NCI-H524 (cell line): ENCODE measurements around the gene TIMM23.

Experiments
- DNase-seq, 2 experiments: peaks; one replicate each; lab custom pipeline; 2025; lab: John Stamatoyannopoulos, UW

Gene TIMM23

DNA sequence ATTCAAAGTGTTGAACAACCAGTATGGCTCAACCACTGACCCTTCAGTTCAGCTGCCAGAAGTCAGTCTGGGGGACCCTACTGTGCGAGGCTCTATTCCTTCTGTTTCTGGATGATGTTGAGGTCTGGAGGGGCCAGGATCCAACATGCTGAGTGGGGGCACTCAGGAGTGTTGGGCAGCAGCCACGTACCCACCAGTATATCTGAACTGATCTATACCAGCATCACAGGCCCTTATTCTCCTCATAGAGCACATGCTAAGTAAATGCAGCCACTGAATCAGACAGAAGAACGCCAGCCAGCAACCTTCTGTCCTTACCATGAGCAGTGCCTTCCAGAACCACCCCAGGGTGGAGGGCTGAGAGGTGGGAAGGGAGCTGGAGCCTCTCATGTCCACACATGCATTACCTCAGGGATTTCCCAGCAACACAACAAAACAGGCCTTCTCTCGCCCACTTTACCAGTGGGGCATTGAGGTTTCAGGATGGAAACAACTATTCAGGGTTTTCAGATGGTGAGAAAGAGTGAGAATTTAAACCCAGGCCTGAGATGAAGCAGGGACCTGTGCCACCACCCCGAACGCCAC is 80.6 kb downstream of the TIMM23 start:
- DNase-seq, result no peak
